Fibroblast of the aortic adventitia (primary cell): Measurements from ENCODE around the gene ZNF768. TPM values are rescaled to one million over a fixed set of nuclear protein-coding genes. Genes with fewer than 3 reads are reported as not detected.

Experiments used
- DNase-seq: peaks from one replicate; pipeline ENCODE4 v3.0.0-alpha.2; 2010; ENCODE audit warnings: low read depth
- H3K4me3 ChIP-seq: 2 replicates; pipeline ENCODE4 v1.5.1; 2011; ENCODE audit warnings: low read depth, mild to moderate bottlenecking, control low read depth, low read length, moderate library complexity
- CTCF ChIP-seq: IDR thresholded peaks from 2 replicates; pipeline ENCODE4 v1.5.1; 2011; ENCODE audit warnings: mild to moderate bottlenecking, low read length, control low read depth, inconsistent platforms; ENCODE audit not compliant: insufficient read depth
- small RNA-seq: library from RNA; depleted of rRNA; stranded (forward); fragments of <200 nt; gene quantifications from one replicate; pipeline ENCODE3, GENCODE V24; 2012
- total RNA-seq: library from RNA; depleted of rRNA; stranded (reverse); fragments of >200 nt; gene quantifications from 2 replicates; pipeline ENCODE4 v1.2.3, GENCODE V29; 2012; ENCODE audit warnings: low replicate concordance

Gene ZNF768
- total RNA-seq, 1 donor = 21.6 TPM

GRCh38 chr16:30474684-30475083 lies 51.7 kb downstream of the ZNF768 start:
- no peak for TF ChIP-seq CTCF
- H3K4me3 ChIP-seq = no peak overlapping the region

GRCh38 chr16:30474074-30474452 lies 52.3 kb downstream of the ZNF768 start:
- DNase-seq = no peak
- H3K4me3 ChIP-seq = no peak overlapping the region
- TF ChIP-seq CTCF = no peak

More at GRCh38 chr16:30474684-30475083, 51.7 kb downstream of the ZNF768 start:
- no peak for DNase-seq

Small RNAs within 50 kb of the gene (small RNA-seq; reads per million reads assigned to genes)
- gene MIR4518 (not detected), gene RNU7-61P (not detected)

Other genes with a start within 250 kb of the ZNF768 start
- 25.2 and 37.5 TPM in 2 replicates for gene CD2BP2, start 171.3 kb downstream of the ZNF768 start, total RNA-seq
- 26.1 and 38.0 TPM in 2 replicates for gene TBC1D10B, start 156.1 kb downstream of the ZNF768 start, total RNA-seq
- not detected in 2 replicates for gene MYL11, start 151.8 kb downstream of the ZNF768 start, total RNA-seq
- gene SEPTIN1, start 144.0 kb downstream of the ZNF768 start, total RNA-seq = 0.09 TPM in 1 of 2 replicates, not detected in the other
- 2.1 and 5.4 TPM in 2 replicates for gene ZNF48, start 131.1 kb downstream of the ZNF768 start, total RNA-seq
- 12.6 and 16.2 TPM in 2 replicates for gene ZNF771, start 119.0 kb downstream of the ZNF768 start, total RNA-seq
- gene DCTPP1, start 96.5 kb downstream of the ZNF768 start, total RNA-seq = 28.0 and 42.0 TPM in 2 replicates
- gene SEPHS2, start 80.7 kb downstream of the ZNF768 start, total RNA-seq = 15.0 and 15.8 TPM in 2 replicates
- not detected in 2 replicates for gene ITGAL, start 53.8 kb downstream of the ZNF768 start, total RNA-seq
- gene ZNF747, start 8.3 kb upstream of the ZNF768 start, total RNA-seq = 14.0 and 16.0 TPM in 2 replicates
- 5.3 and 11.2 TPM in 2 replicates for gene ZNF764, start 31.8 kb upstream of the ZNF768 start, total RNA-seq
- 6.7 and 57.4 TPM in 2 replicates for gene ZNF688, start 45.1 kb upstream of the ZNF768 start, total RNA-seq
- 8.1 and 8.3 TPM in 2 replicates for gene ZNF785, start 59.1 kb upstream of the ZNF768 start, total RNA-seq
- 7.0 and 8.1 TPM in 2 replicates for gene ZNF689, start 83.8 kb upstream of the ZNF768 start, total RNA-seq
- gene PRR14, start 124.4 kb upstream of the ZNF768 start, total RNA-seq = 8.8 and 14.5 TPM in 2 replicates
- gene FBRS, start 131.9 kb upstream of the ZNF768 start, total RNA-seq = 18.3 and 28.4 TPM in 2 replicates
- gene SRCAP, start 172.6 kb upstream of the ZNF768 start, total RNA-seq = 10.8 and 21.9 TPM in 2 replicates
- 20.8 and 24.0 TPM in 2 replicates for gene PHKG2, start 221.9 kb upstream of the ZNF768 start, total RNA-seq
- gene CFAP119, start 235.5 kb upstream of the ZNF768 start, total RNA-seq = 0.49 and 2.7 TPM in 2 replicates
- gene RNF40, start 235.8 kb upstream of the ZNF768 start, total RNA-seq = 73.5 and 89.4 TPM in 2 replicates